Esophagus muscularis mucosa (tissue), 4 donors: ENCODE results near the gene C16orf87. TPM values are rescaled to one million over a fixed set of nuclear protein-coding genes. Genes with fewer than 3 reads are reported as not detected.

Source experiments
- DNase-seq: peaks from one replicate; pipeline ENCODE4 v3.0.0-alpha.2; 2017; ENCODE audit errors: extremely low spot score
- H3K27ac ChIP-seq, 4 donors: fragments of 200-600 bp; sonication (generic); replicated peaks in 1 of 4; 1 replicate in 3 of 4; 2 replicates in 1 of 4; pipeline ENCODE4 v1.5.1; 2016 to 2019; ENCODE audit warnings: mild to moderate bottlenecking in 1 of 4
- H3K27me3 ChIP-seq, 4 donors: fragments of 200-600 bp; sonication (generic); one replicate each; pipeline versions ENCODE4 v1.5.1 to v1.6.0; 2016 to 2019
- H3K36me3 ChIP-seq, 4 donors: fragments of 200-600 bp; sonication (generic); one replicate each; pipeline ENCODE4 v1.5.1; 2016 to 2019
- H3K4me1 ChIP-seq, 4 donors: fragments of 200-600 bp; sonication (generic); one replicate each; pipeline ENCODE4 v1.5.1; 2016 to 2019
- H3K4me3 ChIP-seq, 4 donors: fragments of 200-600 bp; sonication (generic); 1 replicate in 2 of 4; 2 replicates in 2 of 4; pipeline ENCODE4 v1.5.1; 2016 to 2019; ENCODE audit warnings: mild to moderate bottlenecking in 4 of 4, moderate library complexity in 1 of 4
- H3K9me3 ChIP-seq, 4 donors: fragments of 200-600 bp; sonication (generic); 1 replicate in 3 of 4; 2 replicates in 1 of 4; pipeline ENCODE4 v1.5.1; 2016 to 2019
- EP300 ChIP-seq: sonication (generic); formaldehyde crosslinking; IDR thresholded peaks from one replicate; pipeline ENCODE4 v1.6.1; 2017; ENCODE audit warnings: antibody characterized with exemption
- POLR2A ChIP-seq: fragments of 450-650 bp; IDR thresholded peaks from one replicate; pipeline ENCODE4 v1.6.1; 2017; ENCODE audit warnings: antibody characterized with exemption, moderate library complexity, mild to moderate bottlenecking, low read depth
- POLR2AphosphoS5 ChIP-seq, 2 donors: sonication (generic); formaldehyde crosslinking; IDR thresholded peaks; one replicate each; pipeline ENCODE4 v1.6.1; 2017; ENCODE audit warnings: antibody characterized with exemption in 2 of 2
- WGBS: methylation state at CpG from one replicate; pipeline ENCODE4 v1.1.5; 2018; 5-methylcytosine and 5-hydroxymethylcytosine counted together
- intact Hi-C: fragments of 100-400 bp; cut with DNase I; formaldehyde crosslinking; loops from one replicate; pipeline ENCODE4 v1.15.1; 2023
- total RNA-seq, 4 donors: library from RNA; depleted of rRNA; stranded (reverse); fragments of >200 nt; gene quantifications; one replicate each; pipeline versions ENCODE4 v1.1.0 to v1.2.1, GENCODE V29; 2016
- TF ChIP-seq, protein P1 (sequence below), 3 experiments: fragments of 200-600 bp in 2 of 3; fragments of 450-650 bp in 1 of 3; sonication (generic) in 2 of 3; IDR thresholded peaks; one replicate each; pipeline ENCODE4 v1.5.1; 2017 to 2019; ENCODE audit warnings: antibody characterized with exemption in 3 of 3, mild to moderate bottlenecking in 2 of 3, moderate library complexity in 1 of 3

Gene C16orf87
- total RNA-seq, 4 donors from 2014 or later, result 7.0 to 11.2 (median 8.6) TPM

- Histone ChIP-seq H3K9me3 (no peaks in the 10 kb centered on the region), H3K4me1 (no peaks in the 10 kb centered on the region), H3K27ac (no peak overlapping the region), H3K27me3 (peaks cover 0 to 4% (median 0%) of the 10 kb centered on the region in 4 donors), H3K36me3 (no peaks in the 10 kb centered on the region), H3K4me3 (no peak overlapping the region)
- intact Hi-C loops, result no loop called here
- DNase-seq, result no peak
- no peak for TF ChIP-seq EP300
- TF ChIP-seq POLR2A, result no peak
- TF ChIP-seq POLR2AphosphoS5 (IDR thresholded peaks at IDR 0.05), result no peak
- TF ChIP-seq, protein P1, sequence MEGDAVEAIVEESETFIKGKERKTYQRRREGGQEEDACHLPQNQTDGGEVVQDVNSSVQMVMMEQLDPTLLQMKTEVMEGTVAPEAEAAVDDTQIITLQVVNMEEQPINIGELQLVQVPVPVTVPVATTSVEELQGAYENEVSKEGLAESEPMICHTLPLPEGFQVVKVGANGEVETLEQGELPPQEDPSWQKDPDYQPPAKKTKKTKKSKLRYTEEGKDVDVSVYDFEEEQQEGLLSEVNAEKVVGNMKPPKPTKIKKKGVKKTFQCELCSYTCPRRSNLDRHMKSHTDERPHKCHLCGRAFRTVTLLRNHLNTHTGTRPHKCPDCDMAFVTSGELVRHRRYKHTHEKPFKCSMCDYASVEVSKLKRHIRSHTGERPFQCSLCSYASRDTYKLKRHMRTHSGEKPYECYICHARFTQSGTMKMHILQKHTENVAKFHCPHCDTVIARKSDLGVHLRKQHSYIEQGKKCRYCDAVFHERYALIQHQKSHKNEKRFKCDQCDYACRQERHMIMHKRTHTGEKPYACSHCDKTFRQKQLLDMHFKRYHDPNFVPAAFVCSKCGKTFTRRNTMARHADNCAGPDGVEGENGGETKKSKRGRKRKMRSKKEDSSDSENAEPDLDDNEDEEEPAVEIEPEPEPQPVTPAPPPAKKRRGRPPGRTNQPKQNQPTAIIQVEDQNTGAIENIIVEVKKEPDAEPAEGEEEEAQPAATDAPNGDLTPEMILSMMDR (IDR thresholded peaks at IDR 0.05), result no peak
- 72% methylated on average over 5 of the region's 5 CpGs for WGBS
These were observed 19.9 kb upstream of the C16orf87 start for GRCh38 chr16:46850619-46851555.

DNA sequence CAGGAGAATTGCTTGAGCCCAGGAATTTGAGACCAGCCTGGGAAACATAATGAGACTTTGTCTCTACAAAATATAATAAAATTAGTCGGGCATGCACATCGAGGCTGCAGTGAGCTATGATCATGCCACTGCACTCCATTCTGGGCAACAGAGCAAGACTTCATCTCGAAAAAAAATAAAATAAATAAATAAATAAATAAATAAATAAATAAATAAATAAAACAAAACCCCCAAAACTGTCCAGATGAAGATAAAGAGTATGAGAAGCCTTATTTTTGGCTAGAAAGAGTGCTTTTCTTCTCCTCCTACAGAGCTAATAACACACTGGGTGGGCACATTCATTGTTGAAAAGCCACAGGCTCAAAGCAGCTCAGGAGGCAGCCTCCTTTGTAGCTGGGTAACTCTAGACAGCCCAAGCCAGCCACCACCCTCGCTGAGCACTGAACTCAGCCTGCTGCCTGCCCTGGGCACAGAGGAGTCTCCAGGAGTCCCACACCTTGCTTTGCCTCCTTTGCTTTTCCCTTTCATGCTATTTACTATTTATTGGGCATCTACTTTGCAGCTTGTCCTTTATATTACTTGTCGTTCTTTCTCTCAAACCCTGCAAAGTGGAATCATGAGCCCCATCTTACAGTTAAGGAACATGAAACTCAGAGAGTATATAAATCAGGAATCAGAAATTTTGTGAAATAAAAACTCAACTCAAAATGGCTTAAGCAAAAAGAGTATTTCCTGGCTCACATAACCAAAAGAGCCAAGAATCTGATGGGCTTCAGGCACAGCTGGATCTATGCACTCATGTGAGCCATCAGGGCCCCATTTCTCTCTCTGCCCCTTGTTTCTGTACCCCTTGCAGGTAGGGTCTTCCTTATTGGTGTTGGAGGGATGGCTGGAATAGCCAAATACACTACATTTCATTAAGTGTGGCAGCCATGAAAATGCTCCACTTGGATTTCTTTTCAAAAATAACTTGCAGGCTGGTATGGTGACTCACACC, 18.1 kb upstream of the C16orf87 start:
- peak; percentile 42 for DNase-seq
- 83% methylated on average over 5 of the region's 5 CpGs for WGBS
- TF ChIP-seq POLR2A (no peak), POLR2AphosphoS5 (IDR thresholded peaks at IDR 0.05) (no peak), EP300 (no peak)
- TF ChIP-seq, protein P1 (IDR thresholded peaks at IDR 0.05), result no peak
- H3K27me3 ChIP-seq, result peaks cover 0 to 18% (median 2%) of the 10 kb centered on the region in 4 donors
- intact Hi-C loops, result no loop called here
- no peak overlapping the region for H3K4me3 ChIP-seq
- H3K9me3 ChIP-seq, result no peaks in the 10 kb centered on the region
- peaks cover 0 to 8% (median 4%) of the 10 kb centered on the region in 4 donors for H3K4me1 ChIP-seq
- H3K27ac ChIP-seq, result no peak overlapping the region
- no peaks in the 10 kb centered on the region for H3K36me3 ChIP-seq

- Histone ChIP-seq H3K27ac (no peak overlapping the region), H3K27me3 (peaks cover 0 to 26% (median 2%) of the 10 kb centered on the region in 4 donors), H3K9me3 (peaks cover 0 to 7% (median 0%) of the 10 kb centered on the region in 4 donors), H3K4me3 (no peak overlapping the region), H3K36me3 (no peaks in the 10 kb centered on the region), H3K4me1 (peaks cover 0 to 11% (median 6%) of the 10 kb centered on the region in 4 donors)
- DNase-seq, result peak; percentile 21
- TF ChIP-seq, protein P1 (IDR thresholded peaks at IDR 0.05), result no peak
- TF ChIP-seq EP300 (no peak), POLR2AphosphoS5 (IDR thresholded peaks at IDR 0.05) (no peak), POLR2A (no peak)
- intact Hi-C loops, result no loop called here
- WGBS, result 90% methylated on average over 5 of the region's 5 CpGs
These were observed 15.0 kb upstream of the C16orf87 start for GRCh38 chr16:46845952-46846351.

DNA sequence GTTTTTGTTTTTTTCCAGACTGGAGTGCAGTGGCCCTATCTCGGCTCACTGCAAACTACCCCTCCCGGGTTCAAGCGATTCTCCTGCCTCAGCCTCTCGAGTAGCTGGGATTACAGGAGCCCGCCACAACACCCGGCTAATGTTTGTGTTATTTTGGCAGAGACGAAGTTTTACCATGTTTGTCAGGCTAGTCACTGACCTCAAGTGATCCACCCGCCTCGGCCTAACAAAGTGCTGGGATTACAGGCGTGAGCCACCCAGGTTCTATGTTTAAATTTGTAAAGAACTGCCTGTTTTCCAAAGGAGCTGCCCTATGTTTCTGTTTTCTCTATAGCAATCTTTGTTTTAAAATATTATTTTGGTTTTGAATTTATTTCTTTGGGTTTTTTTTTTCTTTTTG, 13.8 kb upstream of the C16orf87 start:
- TF ChIP-seq, protein P1 (IDR thresholded peaks at IDR 0.05), result no peak
- no peak for TF ChIP-seq EP300
- TF ChIP-seq POLR2AphosphoS5 (IDR thresholded peaks at IDR 0.05), result no peak
- no peak for TF ChIP-seq POLR2A
- H3K4me1 ChIP-seq, result peaks cover 0 to 11% (median 6%) of the 10 kb centered on the region in 4 donors
- 56% methylated on average over 10 of the region's 10 CpGs for WGBS
- peak; percentile 39 for DNase-seq
- intact Hi-C loops, result no loop called here
- H3K9me3 ChIP-seq, result peaks cover 0 to 7% (median 0%) of the 10 kb centered on the region in 4 donors
- no peak overlapping the region for H3K27ac ChIP-seq
- H3K27me3 ChIP-seq, result peaks cover 0 to 26% (median 2%) of the 10 kb centered on the region in 4 donors
- H3K4me3 ChIP-seq, result no peak overlapping the region
- H3K36me3 ChIP-seq, result no peaks in the 10 kb centered on the region
